ENCODE measurements around the gene PRKAG2. TPM values are rescaled to one million over a fixed set of nuclear protein-coding genes. Genes with fewer than 3 reads are reported as not detected.
"Not testable (repeated sequence)": the region's sequence is repeated elsewhere in the genome, so short reads cannot be mapped to it uniquely, and the experiment has no call there.

PRKAG2 gene
- total RNA-seq, 2 donors from 2014 or later: 46.1 to 54.6 TPM

DNA sequence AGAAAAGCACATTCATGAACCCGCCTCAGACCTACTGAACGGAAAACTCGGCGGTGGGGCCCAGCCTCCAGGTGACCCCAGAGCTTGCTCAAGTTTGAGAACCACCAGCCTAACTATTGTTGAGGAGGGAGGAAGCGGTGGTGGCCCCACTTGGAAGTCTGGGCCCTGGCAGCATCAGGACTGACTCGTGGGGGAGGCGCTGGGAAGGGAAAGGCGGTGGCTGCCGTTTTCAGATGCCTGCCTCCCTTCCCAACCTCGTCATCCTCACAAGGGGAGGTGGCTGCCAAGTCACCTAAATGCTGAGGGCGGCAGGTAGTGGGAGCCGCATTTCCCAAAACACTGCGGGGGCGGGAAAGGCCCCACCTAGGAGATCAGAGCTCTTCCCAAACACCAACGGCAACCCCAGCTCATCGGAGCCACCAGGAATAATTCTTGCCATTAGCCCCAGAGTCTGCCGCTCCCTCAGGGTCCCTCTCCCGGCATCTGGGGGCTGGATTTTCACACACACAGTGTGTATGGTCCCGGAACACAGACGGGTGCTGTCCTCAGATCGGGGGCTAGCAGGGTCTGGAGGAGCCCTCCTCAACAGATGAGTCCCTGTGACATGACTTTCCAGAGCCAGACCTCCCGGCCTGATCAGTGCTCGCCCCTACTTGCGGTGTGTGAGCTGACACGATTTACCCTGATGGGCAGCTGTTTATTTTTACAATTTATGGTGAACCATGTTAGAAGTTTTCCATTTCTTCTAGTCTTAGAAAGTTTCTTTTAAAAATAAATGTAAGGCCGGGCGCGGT is 31.3 kb downstream of the PRKAG2 start:
- no peak for DNase-seq
- intact Hi-C loops (cut with DNase I, micrococcal nuclease): no loop called here
- ATAC-seq: no peak

DNA sequence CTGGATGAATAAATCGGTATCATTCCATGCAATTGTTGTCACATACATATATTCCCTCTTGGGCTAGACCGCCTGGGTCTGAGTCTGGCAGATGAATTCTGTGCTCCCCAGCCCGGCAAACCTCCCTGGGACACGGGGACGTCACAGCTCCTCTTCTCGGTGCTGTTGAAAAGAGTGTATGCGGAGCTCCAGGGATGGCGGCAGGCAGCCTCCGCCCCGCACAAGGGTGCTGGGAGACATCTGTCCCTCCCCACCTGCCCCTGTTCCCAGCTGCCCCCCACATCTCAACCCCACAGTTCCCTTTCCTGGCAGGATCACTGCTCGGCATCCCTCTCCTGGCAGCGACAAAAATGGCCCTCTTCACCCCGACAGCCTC is 32.1 kb downstream of the PRKAG2 start:
- DNase-seq (no peak), ATAC-seq (no peak)
- intact Hi-C loops (cut with DNase I, micrococcal nuclease): no loop called here

DNA sequence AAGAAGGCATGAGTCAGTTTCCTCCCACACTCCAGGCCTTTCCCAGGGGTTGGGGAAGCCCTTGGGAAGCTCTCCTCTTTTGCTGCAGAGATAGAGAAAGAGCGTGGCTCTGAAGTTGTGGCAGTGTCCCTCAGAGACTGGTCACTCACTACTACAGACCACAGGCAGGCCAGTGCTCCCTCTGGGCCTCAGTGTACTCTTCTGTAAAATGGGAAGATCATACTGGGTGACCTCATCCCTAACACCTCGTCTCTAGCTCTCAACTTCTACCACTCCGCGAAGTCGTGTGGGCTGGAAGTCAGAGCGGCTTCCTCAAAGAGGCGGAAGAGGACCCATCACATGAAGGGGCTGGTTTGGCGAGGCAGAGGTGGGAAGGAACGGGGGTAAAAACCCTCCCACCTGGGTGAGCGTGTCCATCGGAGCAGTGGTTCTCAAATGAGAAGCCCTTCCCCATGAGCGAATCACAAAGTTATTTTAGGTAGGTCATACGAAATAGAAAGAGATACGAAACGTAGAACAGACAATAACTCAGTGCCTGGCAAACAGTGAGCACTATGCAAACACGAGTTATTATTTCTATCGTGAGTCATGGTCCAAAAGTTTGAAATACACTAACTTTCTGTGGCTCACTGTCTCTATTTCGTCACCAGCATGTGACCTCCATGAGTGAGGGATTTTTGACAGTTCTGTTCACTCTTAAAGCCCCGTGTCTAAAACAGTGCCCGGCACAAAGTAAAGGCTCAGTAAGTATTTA is 32.7 kb downstream of the PRKAG2 start:
- intact Hi-C loops (cut with DNase I, micrococcal nuclease): no loop called here
- ATAC-seq (no peak), DNase-seq (no peak)

DNA sequence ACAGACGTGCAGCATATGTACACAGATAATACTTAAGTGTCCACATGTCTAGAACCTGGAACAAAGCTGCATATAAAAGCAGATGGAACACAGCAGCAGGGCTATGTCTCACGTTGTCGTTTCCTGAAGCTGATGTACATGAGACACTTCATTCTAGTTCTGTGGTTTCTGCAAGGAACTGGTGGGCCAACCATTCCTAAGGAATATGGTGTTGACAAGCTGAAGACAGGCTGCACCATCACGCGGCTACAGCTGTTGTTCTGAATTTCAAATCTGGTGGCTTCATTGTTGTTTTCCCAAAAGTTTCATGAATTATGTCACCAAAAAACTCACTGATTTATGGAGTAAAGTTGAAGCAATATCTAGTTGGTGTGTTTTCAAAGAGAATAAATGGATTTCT is 33.7 kb downstream of the PRKAG2 start:
- intact Hi-C loops (cut with DNase I, micrococcal nuclease): no loop called here
- no peak for DNase-seq

DNA sequence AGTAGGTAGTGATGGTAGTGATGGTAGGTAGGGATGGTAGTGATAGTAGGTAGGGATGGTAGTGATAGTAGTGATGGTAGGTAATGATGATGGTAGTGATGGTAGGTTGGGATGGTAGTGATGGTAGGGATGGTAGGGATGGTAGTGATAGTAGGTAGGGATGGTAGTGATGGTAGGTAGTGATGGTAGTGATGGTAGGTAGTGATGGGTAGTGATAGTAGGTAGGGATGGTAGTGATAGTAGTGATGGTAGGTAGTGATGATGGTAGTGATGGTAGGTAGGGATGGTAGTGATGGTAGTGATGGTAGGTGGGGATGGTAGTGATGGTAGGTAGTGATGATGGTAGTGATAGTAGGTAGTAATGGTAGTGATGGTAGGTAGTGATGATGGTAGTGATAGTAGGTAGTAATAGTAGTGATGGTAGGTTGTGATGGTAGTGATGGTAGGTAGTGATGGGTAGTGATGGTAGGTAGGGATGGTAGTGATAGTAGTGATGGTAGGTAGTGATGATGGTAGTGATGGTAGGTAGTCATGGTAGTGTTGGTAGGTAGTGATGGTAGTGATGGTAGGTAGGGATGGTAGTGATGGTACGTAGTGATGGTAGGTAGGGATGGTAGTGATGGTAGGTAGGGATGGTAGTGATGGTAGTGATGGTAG is 35.4 kb downstream of the PRKAG2 start:
- intact Hi-C loops (cut with DNase I, micrococcal nuclease): not testable (repeated sequence)

More for the DNA sequence above, 33.7 kb downstream of the PRKAG2 start:
- ATAC-seq: no peak

DNA sequence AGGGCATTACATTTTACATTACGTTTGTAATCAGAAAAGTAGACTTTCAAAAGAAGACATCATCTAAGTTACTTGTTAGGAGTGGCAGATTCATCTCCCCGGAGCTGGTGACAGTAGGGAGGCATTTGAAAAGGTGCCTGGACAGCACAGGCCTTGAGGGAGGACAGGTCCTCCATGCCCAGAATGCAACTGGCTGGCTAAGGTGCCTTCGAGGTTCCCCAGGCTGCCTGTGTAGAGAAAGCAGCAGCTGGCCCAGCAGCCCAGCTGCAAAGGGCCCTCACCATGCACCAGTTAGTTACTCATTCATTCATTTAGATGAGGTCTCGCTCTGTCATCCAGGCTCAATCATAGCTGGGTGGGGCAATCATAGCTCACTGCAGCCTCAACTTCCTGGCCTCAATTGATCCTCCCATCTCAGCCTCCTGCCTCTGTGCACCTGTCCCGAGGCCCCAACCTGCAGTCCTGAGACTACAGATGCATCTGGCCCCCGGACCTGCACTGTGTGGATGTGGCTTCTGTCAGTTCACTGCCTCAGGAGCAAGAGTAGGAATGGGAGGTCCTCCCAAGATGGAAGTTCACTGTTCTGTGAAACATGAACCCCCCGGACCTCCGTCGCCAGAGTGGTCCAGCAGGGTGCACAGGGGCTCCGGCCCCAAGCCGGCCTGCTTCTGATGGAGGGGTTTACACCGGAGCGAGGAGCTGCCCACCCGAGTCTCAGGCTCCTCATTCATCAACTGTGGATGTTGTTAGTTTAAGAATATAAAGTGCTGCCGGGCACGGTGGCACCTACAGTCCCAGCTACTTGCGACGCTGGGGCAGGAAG is 36.6 kb downstream of the PRKAG2 start:
- DNase-seq: no peak
- intact Hi-C loops (cut with DNase I, micrococcal nuclease): no loop called here
- ATAC-seq: no peak

More for the DNA sequence above, 35.4 kb downstream of the PRKAG2 start:
- ATAC-seq, DNase-seq: not testable (repeated sequence)

DNA sequence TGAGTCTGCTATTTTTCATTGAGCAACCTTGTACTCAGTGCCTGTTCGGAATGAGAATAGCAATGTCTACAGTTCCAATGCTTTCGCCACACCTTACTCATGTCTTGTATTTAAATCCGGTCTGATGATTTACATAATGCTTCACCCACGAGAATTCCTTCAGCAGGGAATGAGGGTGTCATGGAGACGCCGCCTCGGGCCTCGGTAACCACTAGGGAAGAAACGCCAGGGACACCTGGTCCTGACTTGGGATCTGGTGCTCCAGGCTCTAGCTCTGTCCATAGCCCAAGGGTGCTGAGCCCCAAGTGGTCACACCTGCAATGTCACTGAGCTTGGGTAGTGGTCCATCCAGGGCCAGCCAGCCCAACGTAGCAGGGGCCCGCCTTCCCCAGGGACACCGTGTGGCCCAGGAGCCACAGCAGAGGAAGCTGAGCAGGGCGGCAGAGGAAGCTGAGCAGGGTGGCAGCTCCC is 37.4 kb downstream of the PRKAG2 start:
- peak; percentile 30 for ATAC-seq
- intact Hi-C loops (cut with DNase I, micrococcal nuclease): no loop called here
- DNase-seq: no peak

DNA sequence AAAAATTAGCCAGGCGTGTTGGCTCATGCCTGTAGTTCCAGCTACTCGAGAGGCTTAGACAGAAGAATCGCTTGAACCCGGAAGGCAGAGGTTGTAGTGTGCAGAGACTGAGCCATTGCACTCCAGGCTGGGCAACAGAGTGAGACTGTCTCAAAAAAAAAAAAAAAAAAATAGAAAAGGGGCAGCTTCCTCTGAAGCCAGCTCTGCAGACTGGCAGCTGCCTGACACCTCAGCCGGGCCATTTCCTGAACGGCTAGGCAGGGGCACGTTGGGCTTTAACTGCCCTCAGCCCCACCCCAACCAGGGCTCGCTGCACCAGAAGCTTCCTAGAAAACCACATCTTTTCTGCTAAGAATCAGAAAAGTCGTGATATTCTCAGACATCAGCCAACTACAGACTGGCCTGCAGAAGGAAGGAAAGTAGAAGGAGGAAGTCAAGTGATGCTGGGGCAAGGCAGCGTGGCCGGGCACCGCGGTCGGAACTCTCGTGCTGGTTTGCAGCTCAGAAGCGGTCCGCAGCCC is 38.0 kb downstream of the PRKAG2 start:
- intact Hi-C loops (cut with DNase I, micrococcal nuclease): no loop called here
- ATAC-seq: peak; percentile 82
- peak in 1 of 2 donors; percentile 49 for DNase-seq

DNA sequence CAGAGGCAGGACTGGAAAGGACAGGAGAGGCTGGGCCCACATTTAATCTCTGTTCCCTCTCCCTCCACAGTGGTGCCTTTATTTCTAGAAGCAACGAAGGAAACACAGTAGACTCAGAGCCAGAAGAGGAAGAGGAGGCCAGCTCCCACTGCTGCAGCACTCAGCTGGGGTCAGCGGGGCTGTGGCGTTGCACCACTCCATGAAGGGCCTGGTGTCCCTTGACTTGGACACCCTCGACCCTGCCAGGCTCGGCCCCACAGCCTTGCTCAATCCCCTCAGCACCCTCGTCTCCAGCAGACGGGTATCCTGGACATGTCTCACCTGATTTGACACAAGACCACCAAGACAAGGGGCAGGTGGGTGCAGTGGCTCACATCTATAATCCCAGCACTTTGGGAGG is 38.8 kb downstream of the PRKAG2 start:
- ATAC-seq (no peak), DNase-seq (no peak)
- intact Hi-C loops (cut with DNase I, micrococcal nuclease): no loop called here

DNA sequence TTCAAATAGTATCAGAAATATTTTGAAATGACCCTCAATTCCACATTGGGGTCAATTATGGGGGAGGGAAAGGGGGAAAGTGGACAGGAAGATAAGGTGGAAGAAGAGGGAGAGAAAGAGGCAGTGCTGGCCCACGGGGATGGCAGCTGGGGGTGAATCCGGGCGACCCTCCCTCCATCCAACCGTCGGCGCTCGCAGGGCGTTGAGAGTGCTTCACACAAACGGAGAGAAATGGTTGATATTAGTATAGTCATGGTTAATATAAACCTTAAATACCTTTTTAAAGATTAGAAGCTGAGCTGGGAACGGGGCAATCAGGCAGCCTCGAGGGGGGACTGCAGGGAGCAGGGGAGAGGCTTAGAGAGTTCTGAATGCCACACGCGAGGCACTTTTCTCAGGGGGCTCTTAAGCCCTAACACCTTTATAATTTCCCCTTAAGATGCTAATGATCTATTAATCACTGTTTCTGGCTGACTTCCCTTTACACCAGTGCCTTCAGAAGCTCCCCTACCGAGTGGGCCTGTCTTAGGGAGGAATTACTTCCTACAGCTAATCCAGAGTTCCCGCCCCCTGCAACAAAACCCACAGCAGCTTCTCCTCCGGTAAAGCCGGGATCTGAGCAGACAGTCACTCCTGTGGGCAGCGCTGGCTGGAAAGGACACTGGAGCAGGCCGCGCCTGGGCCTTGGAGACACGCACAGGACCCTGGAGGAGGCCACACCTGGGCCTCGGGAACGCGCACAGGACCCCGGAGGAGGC is 39.5 kb downstream of the PRKAG2 start:
- intact Hi-C loops (cut with DNase I, micrococcal nuclease): no loop called here
- DNase-seq (no peak), ATAC-seq (no peak)

DNA sequence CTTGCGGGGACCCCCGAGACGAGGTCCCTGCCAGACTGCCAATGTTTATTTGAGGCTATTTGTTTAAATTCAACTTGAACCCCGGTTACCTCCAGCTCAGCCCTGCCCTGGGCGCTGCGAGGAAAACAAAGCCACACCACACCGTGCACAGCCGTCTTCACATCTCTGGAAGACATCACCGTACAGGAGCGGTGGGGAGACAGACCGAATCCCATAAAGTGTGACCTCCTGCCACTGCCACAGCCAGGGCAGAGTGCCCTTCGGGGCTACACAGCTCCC is 40.0 kb downstream of the PRKAG2 start:
- ATAC-seq (no peak), DNase-seq (no peak)
- intact Hi-C loops (cut with DNase I, micrococcal nuclease): no loop called here

DNA sequence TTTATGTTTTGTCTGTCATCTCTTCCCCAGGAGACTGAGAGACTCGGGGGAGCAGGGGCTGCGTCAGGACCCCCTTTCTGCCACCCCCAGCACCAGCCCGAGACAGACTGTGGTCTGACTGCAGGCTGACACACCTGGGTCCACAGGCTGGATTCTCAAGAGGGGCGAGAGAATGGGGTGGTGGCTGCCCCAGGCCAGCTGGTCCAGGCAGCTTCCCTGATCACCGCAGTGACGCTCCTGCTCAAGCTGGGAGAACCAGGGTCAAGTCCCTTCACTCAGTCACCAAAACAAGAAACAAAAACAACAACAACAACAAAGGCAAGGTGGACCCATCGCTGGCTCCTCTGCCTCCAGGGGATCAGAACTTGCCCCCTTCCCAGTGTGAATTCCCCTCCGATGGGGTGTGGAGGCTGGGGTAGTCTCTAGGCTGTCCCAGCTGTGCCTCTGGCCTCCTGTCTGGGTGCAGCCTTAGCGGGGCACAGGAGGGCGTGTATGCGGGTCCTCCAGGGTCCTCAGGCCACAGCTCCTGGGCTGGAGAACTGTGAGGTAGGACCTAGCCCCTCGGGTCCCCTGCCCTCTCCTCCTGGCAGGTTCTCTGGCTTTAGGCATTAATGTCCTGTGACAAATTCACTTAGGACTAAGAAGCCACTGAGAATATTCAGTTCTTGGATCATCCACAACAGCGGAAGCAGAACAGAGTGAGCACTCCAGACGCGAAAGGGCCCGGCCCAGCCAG is 40.6 kb downstream of the PRKAG2 start:
- no peak for DNase-seq
- no peak for ATAC-seq
- intact Hi-C loops (cut with DNase I, micrococcal nuclease): no loop called here

DNA sequence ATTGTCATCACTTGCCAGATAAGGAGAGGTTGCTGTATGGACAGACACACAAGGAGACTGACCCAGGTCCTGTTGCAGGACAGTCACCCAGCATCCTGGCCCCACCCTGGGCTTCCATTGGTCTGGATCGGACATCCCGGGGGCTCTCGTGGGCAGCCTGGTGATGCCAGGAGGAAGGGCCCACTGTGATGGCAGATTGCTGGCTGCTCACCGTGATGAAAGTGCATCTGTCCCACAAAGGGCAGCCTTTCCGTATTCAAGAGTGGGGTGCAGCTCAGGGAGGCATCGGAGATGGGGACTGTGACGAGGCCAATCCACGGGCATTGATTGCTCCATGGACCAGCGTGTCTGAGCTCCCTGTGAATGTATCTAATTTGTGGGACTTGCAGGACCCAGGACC is 41.3 kb downstream of the PRKAG2 start:
- DNase-seq (no peak), ATAC-seq (no peak)
- intact Hi-C loops (cut with DNase I, micrococcal nuclease): no loop called here

DNA sequence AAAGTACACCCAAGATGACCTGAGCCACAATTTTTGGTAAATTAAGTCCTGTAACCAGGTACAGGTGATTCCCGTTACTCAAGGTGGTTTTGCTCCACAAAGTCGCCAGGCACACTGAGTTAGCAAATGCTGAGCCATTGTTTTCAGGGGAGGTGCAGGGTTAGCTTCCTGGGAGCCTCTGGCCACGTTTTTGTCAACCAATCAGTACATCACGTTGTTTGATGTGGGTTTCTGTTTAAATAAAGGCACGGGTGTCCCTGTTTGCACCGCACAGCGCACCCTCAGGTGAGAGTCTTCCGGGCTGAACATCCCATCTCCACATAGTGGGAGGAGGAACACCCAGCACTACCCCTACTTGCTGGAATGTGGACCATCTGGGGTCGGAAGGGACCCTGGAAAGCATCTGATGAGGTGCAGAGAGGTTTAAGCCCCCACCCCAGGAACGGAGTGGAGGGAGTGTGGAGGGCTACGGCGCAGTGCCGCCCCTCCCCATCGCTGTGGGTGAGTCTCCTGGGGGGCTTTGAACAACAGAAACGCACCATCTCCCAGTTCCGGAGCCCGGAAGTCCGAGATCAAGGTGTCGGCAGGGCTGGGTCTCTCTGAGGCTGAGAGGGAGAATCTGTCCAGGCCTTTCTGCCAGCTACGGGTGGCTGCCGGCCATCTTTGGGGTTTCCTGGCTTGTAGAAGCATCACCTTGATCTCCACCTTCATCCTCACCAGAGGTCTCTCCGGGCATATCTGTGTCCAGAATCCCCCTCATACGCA is 42.5 kb downstream of the PRKAG2 start:
- no peak for ATAC-seq
- DNase-seq: no peak
- intact Hi-C loops (cut with DNase I, micrococcal nuclease): no loop called here

DNA sequence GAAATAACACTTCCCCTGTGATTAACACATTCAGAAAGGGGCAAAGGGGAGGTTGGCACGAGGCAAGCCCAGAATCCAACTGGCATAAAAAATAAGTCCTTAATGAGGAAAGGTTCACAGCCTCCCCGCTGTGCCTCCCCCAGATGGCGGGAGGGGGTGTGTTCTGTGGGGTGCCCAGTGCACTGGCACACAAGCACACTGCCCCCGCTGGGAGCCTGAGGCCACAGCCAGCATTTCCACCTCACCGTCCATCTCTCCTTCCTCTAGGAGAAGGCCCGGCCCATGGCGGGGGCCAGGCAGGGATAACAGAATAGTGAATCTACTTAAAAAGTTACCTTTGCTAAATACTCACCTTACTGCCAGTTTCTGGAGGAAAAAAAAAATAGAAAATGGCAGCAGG is 43.2 kb downstream of the PRKAG2 start:
- no peak for DNase-seq
- intact Hi-C loops (cut with DNase I, micrococcal nuclease): no loop called here
- ATAC-seq: no peak

DNA sequence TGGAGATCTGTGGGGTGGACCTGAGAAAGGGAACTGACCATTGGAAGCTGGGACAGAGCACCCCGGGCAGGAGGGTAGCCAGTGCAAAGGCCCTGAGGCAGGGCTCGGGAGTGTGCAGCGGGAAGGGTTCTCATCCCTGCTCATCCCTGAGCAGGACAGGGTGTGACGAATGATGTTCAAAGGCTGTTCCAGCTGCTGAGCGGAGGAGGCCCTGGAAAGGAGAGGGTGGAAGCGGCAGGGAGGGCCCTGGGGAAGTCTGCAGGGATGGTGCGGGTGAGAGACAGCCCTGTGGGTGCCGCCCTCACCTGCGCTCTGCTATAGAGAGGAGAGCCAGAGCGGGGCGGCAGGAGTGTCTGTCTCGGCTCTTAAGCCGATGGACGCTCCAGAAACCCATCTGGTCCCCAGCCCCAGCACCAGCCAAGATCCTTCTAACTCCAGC is 43.7 kb downstream of the PRKAG2 start:
- ATAC-seq (no peak), DNase-seq (no peak)
- intact Hi-C loops (cut with DNase I, micrococcal nuclease): no loop called here

DNA sequence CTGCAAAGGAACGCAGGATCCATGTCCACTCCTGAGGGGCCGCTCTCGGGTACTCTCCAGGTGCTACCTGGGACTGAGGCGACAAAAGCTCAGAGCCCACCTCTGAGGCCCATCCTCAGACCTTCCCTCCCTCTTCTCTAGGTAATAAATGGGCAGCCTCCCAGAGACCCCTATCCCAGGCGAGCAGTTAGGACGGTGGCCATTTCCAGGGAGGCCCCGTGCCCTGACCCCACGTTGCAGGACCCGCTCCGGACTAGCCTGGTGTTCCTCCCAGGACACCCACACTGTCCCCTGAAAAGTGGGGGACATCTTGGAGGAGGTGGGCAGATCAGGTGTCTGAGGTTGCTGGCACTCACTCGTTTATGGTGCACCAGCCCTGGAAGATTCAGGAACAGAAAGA is 44.3 kb downstream of the PRKAG2 start:
- intact Hi-C loops (cut with DNase I, micrococcal nuclease): no loop called here
- DNase-seq: no peak

More for the DNA sequence above, 44.3 kb downstream of the PRKAG2 start:
- no peak for ATAC-seq
